Loucy (cell line): Measurements from ENCODE around the gene TAF4.

Source experiments
- EZH2phosphoT487 ChIP-seq: fragments of 200-600 bp; IDR thresholded peaks from 2 replicates; pipeline ENCODE4 v1.6.1; 2018; ENCODE audit warnings: antibody characterized with exemption, mild to moderate bottlenecking, moderate library complexity, borderline replicate concordance
- TF ChIP-seq, protein P1 (sequence below): fragments of 200-600 bp; sonication (generic); conservative IDR thresholded peaks from 2 replicates; pipeline ENCODE4 v1.5.1; 2014; ENCODE audit warnings: mild to moderate bottlenecking, antibody characterized with exemption, low read length

DNA sequence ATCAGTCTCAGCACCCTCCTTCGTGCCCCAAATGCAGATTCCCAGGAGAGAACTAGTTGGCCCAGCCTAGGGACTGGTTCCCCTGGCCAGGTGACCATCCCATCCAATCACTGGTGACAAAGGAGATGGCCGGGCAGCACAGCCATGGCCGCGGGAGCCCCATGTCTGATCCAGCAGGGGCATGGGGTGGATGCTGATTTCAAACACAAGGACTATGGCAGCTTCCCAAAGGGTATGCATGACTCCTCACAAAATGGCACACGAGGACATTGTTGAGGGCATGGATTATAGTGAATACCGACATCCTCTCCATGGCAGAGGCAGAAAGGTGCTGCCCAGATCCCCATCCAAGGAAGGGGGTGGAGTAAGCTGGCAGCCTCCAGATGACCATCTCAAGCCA lies 46.7 kb upstream of the TAF4 start:
- TF ChIP-seq, protein P1, sequence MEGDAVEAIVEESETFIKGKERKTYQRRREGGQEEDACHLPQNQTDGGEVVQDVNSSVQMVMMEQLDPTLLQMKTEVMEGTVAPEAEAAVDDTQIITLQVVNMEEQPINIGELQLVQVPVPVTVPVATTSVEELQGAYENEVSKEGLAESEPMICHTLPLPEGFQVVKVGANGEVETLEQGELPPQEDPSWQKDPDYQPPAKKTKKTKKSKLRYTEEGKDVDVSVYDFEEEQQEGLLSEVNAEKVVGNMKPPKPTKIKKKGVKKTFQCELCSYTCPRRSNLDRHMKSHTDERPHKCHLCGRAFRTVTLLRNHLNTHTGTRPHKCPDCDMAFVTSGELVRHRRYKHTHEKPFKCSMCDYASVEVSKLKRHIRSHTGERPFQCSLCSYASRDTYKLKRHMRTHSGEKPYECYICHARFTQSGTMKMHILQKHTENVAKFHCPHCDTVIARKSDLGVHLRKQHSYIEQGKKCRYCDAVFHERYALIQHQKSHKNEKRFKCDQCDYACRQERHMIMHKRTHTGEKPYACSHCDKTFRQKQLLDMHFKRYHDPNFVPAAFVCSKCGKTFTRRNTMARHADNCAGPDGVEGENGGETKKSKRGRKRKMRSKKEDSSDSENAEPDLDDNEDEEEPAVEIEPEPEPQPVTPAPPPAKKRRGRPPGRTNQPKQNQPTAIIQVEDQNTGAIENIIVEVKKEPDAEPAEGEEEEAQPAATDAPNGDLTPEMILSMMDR, result no peak
- no peak for TF ChIP-seq EZH2phosphoT487
